Hindlimb muscle (tissue), 1 donor: ENCODE data around the gene TMCO4. TPM values are rescaled to one million over a fixed set of nuclear protein-coding genes. Genes with fewer than 3 reads are reported as not detected.

ENCODE experiments used
- DNase-seq: peaks from one replicate; pipeline ENCODE4 v3.0.0-alpha.2; 2013
- polyA plus RNA-seq: library from polyadenylated mRNA; unstranded; fragments of 120-200 nt; gene quantifications from one replicate; pipeline ENCODE4 v1.2.1, GENCODE V29; 2013; ENCODE audit not compliant: insufficient read length

Gene TMCO4
- polyA plus RNA-seq, 1 donor, result 2.1 TPM

DNA sequence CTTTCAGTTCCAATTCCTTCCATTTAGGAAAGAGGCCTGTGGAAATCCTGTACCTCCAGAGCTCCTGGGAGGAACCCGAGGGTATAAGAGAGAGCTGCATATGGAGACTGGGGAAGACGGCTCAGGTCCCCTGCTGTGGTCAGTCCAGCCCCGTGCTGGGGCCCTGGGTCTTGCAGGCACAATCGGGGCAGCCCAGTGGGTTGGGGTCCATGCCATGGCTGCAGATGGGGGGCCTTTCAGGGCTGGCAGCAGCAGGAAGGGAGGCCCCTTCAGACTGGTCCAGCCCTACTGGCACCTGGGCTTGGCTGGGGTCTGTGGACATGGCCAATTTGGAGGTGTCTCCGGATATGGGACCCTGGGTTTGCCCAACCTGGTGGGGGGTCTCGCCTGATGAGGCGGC is 116.8 kb downstream of the TMCO4 start:
- DNase-seq, result no peak

DNA sequence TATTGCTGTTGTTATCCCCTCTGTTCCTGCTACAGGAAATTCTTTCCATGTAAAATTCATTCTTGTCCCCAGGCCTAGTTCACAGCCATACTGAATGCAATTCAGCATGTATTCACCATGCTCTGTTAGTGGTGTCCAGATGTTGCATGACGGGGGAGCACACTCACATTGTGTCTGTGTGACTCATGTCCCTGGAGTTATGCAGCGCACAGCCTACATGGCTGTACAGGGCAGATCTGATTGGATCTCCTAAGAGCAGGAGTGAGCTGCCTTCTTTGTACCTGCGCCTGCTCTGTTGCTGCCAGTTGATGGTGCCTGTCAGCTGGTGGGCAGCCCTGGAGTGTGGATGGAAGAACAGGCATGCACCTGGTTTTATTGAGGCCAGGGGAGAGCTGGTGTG is 117.5 kb downstream of the TMCO4 start:
- DNase-seq, result no peak

DNA sequence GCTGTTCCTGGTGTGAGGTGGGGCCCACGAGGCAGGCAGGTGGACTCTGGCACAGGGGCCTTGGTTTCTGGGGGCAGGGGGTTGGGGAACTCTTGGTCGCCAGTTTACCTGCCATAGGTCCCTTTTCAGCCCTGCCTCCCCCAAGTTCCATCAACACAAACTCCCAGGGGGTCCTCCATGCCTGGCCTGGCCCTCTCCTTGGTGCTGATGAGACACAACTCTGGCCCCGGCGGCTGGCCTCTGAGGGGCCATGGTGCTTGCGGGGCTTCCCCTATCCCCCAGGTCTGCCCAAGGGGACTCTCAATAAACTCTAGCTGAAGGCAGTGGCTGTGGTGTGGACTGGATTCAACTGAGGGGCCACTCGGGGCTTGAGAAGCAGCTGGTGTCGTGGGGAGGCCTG is 119.1 kb downstream of the TMCO4 start:
- no peak for DNase-seq

- DNase-seq, result no peak
Observed at GRCh38 chr1:19679691-19680090, 120.0 kb downstream of the TMCO4 start.

GRCh38 chr1:19678931-19679453 is 120.7 kb downstream of the TMCO4 start:
- DNase-seq, result no peak

- DNase-seq, result no peak
Observed at GRCh38 chr1:19678493-19678892, 121.2 kb downstream of the TMCO4 start.

GRCh38 chr1:19676438-19676922 is 123.2 kb downstream of the TMCO4 start:
- DNase-seq, result peak; percentile 70

GRCh38 chr1:19675797-19676196 is 123.9 kb downstream of the TMCO4 start:
- no peak for DNase-seq

- DNase-seq, result no peak
Observed at GRCh38 chr1:19672237-19672636, 127.5 kb downstream of the TMCO4 start.

- DNase-seq, result no peak
Observed at GRCh38 chr1:19670787-19671186, 128.9 kb downstream of the TMCO4 start.

- no peak for DNase-seq
Observed at GRCh38 chr1:19668888-19669287, 130.8 kb downstream of the TMCO4 start.

DNA sequence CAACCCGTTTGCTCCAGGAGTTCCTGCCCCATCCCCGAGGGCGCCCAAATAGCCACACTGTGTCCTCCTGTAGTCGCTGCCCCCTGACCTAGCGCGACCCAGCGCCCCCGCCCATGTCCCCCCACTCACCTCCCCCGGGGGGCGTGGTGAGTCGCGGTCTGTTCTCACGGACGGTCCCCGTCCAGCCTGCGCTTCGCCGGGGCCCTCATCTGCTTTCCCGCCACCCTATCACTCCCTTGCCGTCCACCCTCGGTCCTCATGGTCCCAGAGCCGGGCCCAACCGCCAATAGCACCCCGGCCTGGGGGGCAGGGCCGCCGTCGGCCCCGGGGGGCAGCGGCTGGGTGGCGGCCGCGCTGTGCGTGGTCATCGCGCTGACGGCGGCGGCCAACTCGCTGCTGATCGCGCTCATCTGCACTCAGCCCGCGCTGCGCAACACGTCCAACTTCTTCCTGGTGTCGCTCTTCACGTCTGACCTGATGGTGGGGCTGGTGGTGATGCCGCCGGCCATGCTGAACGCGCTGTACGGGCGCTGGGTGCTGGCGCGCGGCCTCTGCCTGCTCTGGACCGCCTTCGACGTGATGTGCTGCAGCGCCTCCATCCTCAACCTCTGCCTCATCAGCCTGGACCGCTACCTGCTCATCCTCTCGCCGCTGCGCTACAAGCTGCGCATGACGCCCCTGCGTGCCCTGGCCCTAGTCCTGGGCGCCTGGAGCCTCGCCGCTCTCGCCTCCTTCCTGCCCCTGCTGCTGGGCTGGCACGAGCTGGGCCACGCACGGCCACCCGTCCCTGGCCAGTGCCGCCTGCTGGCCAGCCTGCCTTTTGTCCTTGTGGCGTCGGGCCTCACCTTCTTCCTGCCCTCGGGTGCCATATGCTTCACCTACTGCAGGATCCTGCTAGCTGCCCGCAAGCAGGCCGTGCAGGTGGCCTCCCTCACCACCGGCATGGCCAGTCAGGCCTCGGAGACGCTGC is 133.9 kb downstream of the TMCO4 start:
- DNase-seq, result no peak

DNA sequence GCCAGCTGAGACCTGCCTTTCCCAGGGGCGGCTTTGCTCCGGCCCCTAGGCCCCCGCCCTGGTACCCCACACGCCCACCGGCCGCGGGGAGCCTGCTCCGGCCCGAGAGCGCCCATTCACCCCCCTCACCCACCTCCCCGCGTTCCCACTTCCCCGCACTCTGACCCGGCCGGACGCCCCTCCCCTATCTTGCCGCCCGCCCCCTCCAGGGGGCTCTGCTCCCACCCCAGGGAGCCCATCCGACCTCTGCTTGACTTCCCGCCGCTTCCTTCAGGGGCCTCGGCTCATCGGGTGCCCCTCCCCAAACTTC is 134.6 kb downstream of the TMCO4 start:
- DNase-seq, result no peak

- no peak for DNase-seq
Observed at GRCh38 chr1:19664453-19665185, 135.1 kb downstream of the TMCO4 start, which contains the start of gene HTR6. TSS of gene HTR6 (plus strand) at chr1:19664875. CDS start at chr1:19665754, 879 bp downstream.

DNA sequence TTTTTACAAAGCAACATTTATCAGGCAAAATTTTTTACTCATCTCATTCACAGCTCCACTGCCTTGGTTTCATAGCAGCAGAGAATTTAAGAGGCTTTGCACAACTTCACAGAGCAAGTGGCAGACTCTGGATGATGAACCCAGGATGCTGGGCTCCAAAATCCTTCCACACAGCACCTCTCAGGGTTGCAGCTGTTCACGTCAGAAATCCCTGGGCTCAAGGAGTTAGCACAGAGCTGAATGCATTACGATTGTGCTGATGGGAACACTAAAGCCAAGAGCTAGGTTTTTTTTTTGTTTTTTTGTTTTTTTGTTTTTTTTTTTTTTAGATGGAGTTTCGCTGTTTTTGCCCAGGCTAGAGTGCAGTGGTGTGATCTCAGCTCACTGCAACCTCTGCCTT is 137.4 kb downstream of the TMCO4 start:
- DNase-seq, result no peak

DNA sequence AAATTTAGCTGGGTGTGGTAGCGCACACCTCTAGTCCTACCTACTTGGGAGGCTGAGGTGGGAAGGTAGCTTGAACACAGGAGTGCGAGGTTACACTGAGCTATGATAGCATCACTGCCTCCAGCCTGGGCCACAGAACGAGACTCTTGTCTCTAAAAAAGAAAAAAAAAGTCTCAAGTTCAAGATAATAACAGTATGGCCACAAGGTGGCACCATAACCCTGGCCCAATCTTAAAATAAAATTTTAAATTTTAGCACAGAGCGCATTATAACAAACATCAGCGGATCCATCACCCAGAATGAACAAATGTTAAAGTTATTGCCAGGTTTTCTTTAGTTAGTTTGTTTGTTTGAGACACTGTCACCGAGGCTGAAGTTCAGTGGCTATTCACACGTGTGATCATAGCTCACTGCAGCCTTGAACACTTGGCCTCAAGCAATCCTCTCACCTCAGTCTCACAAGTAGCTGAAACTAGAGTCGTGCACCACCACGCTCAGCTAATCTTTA is 137.9 kb downstream of the TMCO4 start:
- DNase-seq, result no peak

DNA sequence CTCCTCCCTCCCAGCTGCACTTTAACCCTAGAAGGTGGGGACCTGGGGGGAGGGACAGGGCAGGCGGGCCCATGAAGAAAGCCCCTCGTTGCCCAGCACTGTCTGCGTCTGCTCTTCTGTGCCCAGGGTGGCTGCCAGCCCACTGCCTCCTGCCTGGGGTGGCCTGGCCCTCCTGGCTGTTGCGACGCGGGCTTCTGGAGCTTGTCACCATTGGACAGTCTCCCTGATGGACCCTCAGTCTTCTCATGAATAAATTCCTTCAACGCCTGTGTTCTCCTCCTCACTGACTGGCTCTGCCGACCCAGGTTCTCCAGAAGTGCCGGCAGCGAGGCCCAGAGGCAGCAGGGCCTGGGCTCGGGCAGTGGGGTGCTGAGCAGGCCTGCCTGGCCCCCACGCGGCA is 141.5 kb downstream of the TMCO4 start:
- DNase-seq, result no peak

GRCh38 chr1:19657511-19657910 is 142.2 kb downstream of the TMCO4 start:
- no peak for DNase-seq

DNA sequence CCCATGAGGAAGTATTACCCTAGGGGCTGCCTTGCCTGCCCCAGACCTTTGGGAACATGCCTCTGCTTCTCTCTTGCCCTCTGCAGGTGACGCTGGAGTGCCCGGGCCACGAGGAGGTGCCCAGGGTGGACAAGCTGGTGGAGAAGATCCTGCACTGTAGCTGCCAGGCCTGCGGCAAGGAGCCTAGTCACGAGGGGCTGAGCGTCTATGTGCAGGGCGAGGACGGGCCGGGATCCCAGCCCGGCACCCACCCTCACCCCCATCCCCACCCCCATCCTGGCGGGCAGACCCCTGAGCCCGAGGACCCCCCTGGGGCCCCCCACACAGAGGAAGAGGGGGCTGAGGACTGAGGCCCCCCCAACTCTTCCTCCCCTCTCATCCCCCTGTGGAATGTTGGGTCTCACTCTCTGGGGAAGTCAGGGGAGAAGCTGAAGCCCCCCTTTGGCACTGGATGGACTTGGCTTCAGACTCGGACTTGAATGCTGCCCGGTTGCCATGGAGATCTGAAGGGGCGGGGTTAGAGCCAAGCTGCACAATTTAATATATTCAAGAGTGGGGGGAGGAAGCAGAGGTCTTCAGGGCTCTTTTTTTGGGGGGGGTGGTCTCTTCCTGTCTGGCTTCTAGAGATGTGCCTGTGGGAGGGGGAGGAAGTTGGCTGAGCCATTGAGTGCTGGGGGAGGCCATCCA is 142.8 kb downstream of the TMCO4 start:
- DNase-seq, result no peak

GRCh38 chr1:19656134-19656779 is 143.5 kb downstream of the TMCO4 start:
- DNase-seq, result no peak

GRCh38 chr1:19655718-19656080 is 144.0 kb downstream of the TMCO4 start:
- no peak for DNase-seq
